Measurements from ENCODE around the gene CNTN2. TPM values are rescaled to one million over a fixed set of nuclear protein-coding genes. Genes with fewer than 3 reads are reported as not detected.

The CNTN2 gene
- polyA plus RNA-seq, 1 donor from 2014 or later, result 3.2 TPM

DNA sequence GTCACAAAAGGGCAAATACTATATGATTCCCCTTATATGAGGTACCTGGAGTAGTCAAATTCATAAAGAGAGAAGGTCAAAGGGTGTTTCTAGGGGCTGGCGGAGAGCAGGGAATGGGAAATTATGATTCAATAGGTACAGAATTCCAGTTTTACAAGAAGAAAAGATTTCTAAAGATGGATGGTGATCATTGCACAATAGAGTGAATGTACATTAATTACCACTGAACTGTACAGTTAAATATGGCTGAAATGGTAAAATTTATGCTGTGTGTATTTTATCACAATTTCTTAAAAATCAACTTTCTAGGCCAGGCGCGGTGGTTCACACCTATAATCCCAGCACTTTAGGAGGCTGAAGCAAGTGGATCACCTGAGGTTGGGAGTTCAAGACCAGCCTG lies 59.4 kb downstream of the CNTN2 start:
- H3K9ac ChIP-seq (ENCODE audit: low read length), result no peak overlapping the region
- no peak overlapping the region for H3K27ac ChIP-seq (ENCODE audit: low read length)
- no peaks in the 10 kb centered on the region for H3K79me2 ChIP-seq (replicated peaks; ENCODE audit: insufficient read depth, low read length)
- H2AFZ ChIP-seq (ENCODE audit: low read depth, low read length), result no peak overlapping the region
- H4K20me1 ChIP-seq (ENCODE audit: insufficient read depth), result no peaks in the 10 kb centered on the region
- no peaks in the 10 kb centered on the region for H3F3A ChIP-seq (ENCODE audit: insufficient read depth, low read length, poor library complexity, severe bottlenecking)
- peaks cover 4% of the 10 kb centered on the region for H3K36me3 ChIP-seq (ENCODE audit: insufficient read depth, low read length)
- H3K9me3 ChIP-seq (ENCODE audit: low read length), result no peaks in the 10 kb centered on the region
- no peak overlapping the region for H3K4me2 ChIP-seq (ENCODE audit: low read length)
- TF ChIP-seq SMC3 (conservative IDR thresholded peaks at IDR 0.05; ENCODE audit: poor library complexity) (no peak), RAD21 (conservative IDR thresholded peaks at IDR 0.05) (no peak), EP300 (conservative IDR thresholded peaks at IDR 0.05; ENCODE audit: poor library complexity, severe bottlenecking) (no peak), POLR2AphosphoS5 (IDR thresholded peaks at IDR 0.05) (no peak), TAF1 (IDR thresholded peaks at IDR 0.05; ENCODE audit: low read depth) (no peak), EZH2 (IDR thresholded peaks at IDR 0.05; ENCODE audit: borderline replicate concordance, insufficient read depth, low read length, poor library complexity, severe bottlenecking) (no peak), CTCF (IDR thresholded peaks at IDR 0.05; ENCODE audit: poor library complexity, severe bottlenecking) (no peak), MXI1 (conservative IDR thresholded peaks at IDR 0.05; ENCODE audit: poor library complexity, severe bottlenecking) (no peak)
- TF ChIP-seq, protein P1, sequence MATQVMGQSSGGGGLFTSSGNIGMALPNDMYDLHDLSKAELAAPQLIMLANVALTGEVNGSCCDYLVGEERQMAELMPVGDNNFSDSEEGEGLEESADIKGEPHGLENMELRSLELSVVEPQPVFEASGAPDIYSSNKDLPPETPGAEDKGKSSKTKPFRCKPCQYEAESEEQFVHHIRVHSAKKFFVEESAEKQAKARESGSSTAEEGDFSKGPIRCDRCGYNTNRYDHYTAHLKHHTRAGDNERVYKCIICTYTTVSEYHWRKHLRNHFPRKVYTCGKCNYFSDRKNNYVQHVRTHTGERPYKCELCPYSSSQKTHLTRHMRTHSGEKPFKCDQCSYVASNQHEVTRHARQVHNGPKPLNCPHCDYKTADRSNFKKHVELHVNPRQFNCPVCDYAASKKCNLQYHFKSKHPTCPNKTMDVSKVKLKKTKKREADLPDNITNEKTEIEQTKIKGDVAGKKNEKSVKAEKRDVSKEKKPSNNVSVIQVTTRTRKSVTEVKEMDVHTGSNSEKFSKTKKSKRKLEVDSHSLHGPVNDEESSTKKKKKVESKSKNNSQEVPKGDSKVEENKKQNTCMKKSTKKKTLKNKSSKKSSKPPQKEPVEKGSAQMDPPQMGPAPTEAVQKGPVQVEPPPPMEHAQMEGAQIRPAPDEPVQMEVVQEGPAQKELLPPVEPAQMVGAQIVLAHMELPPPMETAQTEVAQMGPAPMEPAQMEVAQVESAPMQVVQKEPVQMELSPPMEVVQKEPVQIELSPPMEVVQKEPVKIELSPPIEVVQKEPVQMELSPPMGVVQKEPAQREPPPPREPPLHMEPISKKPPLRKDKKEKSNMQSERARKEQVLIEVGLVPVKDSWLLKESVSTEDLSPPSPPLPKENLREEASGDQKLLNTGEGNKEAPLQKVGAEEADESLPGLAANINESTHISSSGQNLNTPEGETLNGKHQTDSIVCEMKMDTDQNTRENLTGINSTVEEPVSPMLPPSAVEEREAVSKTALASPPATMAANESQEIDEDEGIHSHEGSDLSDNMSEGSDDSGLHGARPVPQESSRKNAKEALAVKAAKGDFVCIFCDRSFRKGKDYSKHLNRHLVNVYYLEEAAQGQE (IDR thresholded peaks at IDR 0.05; ENCODE audit: borderline replicate concordance), result no peak
- H3K4me3 ChIP-seq (ENCODE audit: low read length), result no peak overlapping the region
- H3K9me2 ChIP-seq (ENCODE audit: insufficient read depth, low read length), result no peaks in the 10 kb centered on the region
- no peaks in the 10 kb centered on the region for H3K27me3 ChIP-seq (ENCODE audit: insufficient read depth, low read depth, low read length)

DNA sequence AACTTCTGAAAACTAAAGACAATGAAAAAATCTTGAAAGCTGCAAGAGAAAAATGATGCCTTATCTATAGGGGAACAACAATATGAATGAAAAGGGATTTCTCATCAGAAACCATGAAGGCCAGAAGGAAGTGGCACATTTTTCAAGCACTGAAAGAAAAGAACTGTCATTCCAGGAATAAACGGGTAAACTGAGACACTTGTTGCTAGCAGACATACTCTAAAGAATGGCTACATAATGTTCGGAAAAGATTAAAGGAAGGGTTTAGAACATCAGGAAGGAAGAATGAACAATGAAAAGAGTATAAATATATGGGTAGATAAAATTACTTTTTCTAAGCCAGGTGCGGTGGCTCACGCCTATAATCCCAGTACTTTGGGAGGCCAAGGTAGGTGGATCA lies 64.3 kb downstream of the CNTN2 start:
- H3K4me2 ChIP-seq (ENCODE audit: low read length), result no peak overlapping the region
- no peaks in the 10 kb centered on the region for H3F3A ChIP-seq (ENCODE audit: insufficient read depth, low read length, poor library complexity, severe bottlenecking)
- no peaks in the 10 kb centered on the region for H3K9me3 ChIP-seq (ENCODE audit: low read length)
- H3K27me3 ChIP-seq (ENCODE audit: insufficient read depth, low read depth, low read length), result no peaks in the 10 kb centered on the region
- no peaks in the 10 kb centered on the region for H3K79me2 ChIP-seq (replicated peaks; ENCODE audit: insufficient read depth, low read length)
- H3K9ac ChIP-seq (ENCODE audit: low read length), result no peak overlapping the region
- H3K9me2 ChIP-seq (ENCODE audit: insufficient read depth, low read length), result no peaks in the 10 kb centered on the region
- no peaks in the 10 kb centered on the region for H3K36me3 ChIP-seq (ENCODE audit: insufficient read depth, low read length)
- no peaks in the 10 kb centered on the region for H4K20me1 ChIP-seq (ENCODE audit: insufficient read depth)
- H3K4me3 ChIP-seq (ENCODE audit: low read length), result no peak overlapping the region
- TF ChIP-seq EZH2 (IDR thresholded peaks at IDR 0.05; ENCODE audit: borderline replicate concordance, insufficient read depth, low read length, poor library complexity, severe bottlenecking) (no peak), MXI1 (conservative IDR thresholded peaks at IDR 0.05; ENCODE audit: poor library complexity, severe bottlenecking) (no peak), RAD21 (conservative IDR thresholded peaks at IDR 0.05) (no peak), SMC3 (conservative IDR thresholded peaks at IDR 0.05; ENCODE audit: poor library complexity) (no peak), TAF1 (IDR thresholded peaks at IDR 0.05; ENCODE audit: low read depth) (no peak), POLR2AphosphoS5 (IDR thresholded peaks at IDR 0.05) (no peak), CTCF (IDR thresholded peaks at IDR 0.05; ENCODE audit: poor library complexity, severe bottlenecking) (no peak), EP300 (conservative IDR thresholded peaks at IDR 0.05; ENCODE audit: poor library complexity, severe bottlenecking) (no peak)
- TF ChIP-seq, protein P1 (IDR thresholded peaks at IDR 0.05; ENCODE audit: borderline replicate concordance), result no peak
- H3K27ac ChIP-seq (ENCODE audit: low read length), result no peak overlapping the region
- H2AFZ ChIP-seq (ENCODE audit: low read depth, low read length), result no peak overlapping the region

Data from neural cell (in vitro differentiated cells).